Diencephalon (tissue), 1 donor: Measurements from ENCODE around the gene AVP. TPM values are rescaled to one million over a fixed set of nuclear protein-coding genes. Genes with fewer than 3 reads are reported as not detected.

Experiments used
- total RNA-seq: library from RNA; depleted of rRNA; stranded (reverse); fragments of >200 nt; gene quantifications from one replicate; pipeline ENCODE4 v1.2.3, GENCODE V29; 2014

The AVP gene
- 51.9 TPM for total RNA-seq

GRCh38 chr20:3084283-3084985 is at the start of gene AVP:
Gene AVP (minus strand): TSS chr20:3084724. CDS start chr20:3084674, 50 bp downstream.

GRCh38 chr20:3071610-3072529 is 12.7 kb downstream of the AVP start, which contains the start of gene OXT:
Gene OXT (plus strand): TSS chr20:3071620. CDS start chr20:3071656, 36 bp downstream.

GRCh38 chr20:3045816-3046676 is 38.5 kb downstream of the AVP start, which contains the start of gene MRPS26:
Gene MRPS26 (plus strand): TSS chr20:3046052. CDS start chr20:3046069, 17 bp downstream.

GRCh38 chr20:3043322-3043721 is 41.2 kb downstream of the AVP start, which contains the start of gene GNRH2:
Gene GNRH2 (plus strand): TSS chr20:3043622. CDS start chr20:3044415, 793 bp downstream.

Other genes with a start within 250 kb of the AVP start
- gene PCED1A, start 244.1 kb downstream of the AVP start, total RNA-seq: 18.0 TPM
- 44.5 TPM for gene VPS16, start 244.0 kb downstream of the AVP start, total RNA-seq
- 175 TPM for gene PTPRA, start 211.2 kb downstream of the AVP start, total RNA-seq
- gene GNRH2, start 41.1 kb downstream of the AVP start, total RNA-seq: not detected
- gene MRPS26, start 38.7 kb downstream of the AVP start, total RNA-seq: 31.4 TPM
- 46.4 TPM for gene OXT, start 13.1 kb downstream of the AVP start, total RNA-seq
- gene FASTKD5, start 75.1 kb upstream of the AVP start, total RNA-seq: 19.8 TPM
- gene UBOX5, start 75.1 kb upstream of the AVP start, total RNA-seq: 2.5 TPM
- 36.9 TPM for gene LZTS3, start 88.8 kb upstream of the AVP start, total RNA-seq
- gene DDRGK1, start 120.0 kb upstream of the AVP start, total RNA-seq: 33.0 TPM
- gene ITPA, start 124.8 kb upstream of the AVP start, total RNA-seq: 39.9 TPM
- gene SLC4A11, start 154.5 kb upstream of the AVP start, total RNA-seq: not detected